HG03565 (cell line): ENCODE results near the gene CACNA1A.
"Not testable (repeated sequence)": the region's sequence is repeated elsewhere in the genome, so short reads cannot be mapped to it uniquely, and the experiment has no call there.

Experiments used
- ATAC-seq: cut with Tn5 transposase; IDR thresholded peaks from one replicate; pipeline ENCODE4 v1.9.1; 2021; ENCODE audit warnings: mild to moderate bottlenecking, moderate library complexity; ENCODE audit not compliant: unreplicated experiment

CACNA1A gene

GRCh38 chr19:13366529-13367143 lies 139.6 kb downstream of the CACNA1A start:
- no peak for ATAC-seq

- ATAC-seq: no peak
Measured at GRCh38 chr19:13363954-13364353, 142.3 kb downstream of the CACNA1A start.

GRCh38 chr19:13363245-13363644 lies 143.0 kb downstream of the CACNA1A start:
- ATAC-seq: no peak

GRCh38 chr19:13362668-13363067 lies 143.6 kb downstream of the CACNA1A start:
- ATAC-seq: no peak

GRCh38 chr19:13361726-13362125 lies 144.6 kb downstream of the CACNA1A start:
- ATAC-seq: not testable (repeated sequence)

- no peak for ATAC-seq
Measured at GRCh38 chr19:13356686-13357280, 149.5 kb downstream of the CACNA1A start.

- ATAC-seq: no peak
Measured at GRCh38 chr19:13356185-13356584, 150.1 kb downstream of the CACNA1A start.

GRCh38 chr19:13355356-13355755 lies 150.9 kb downstream of the CACNA1A start:
- no peak for ATAC-seq

GRCh38 chr19:13353625-13354024 lies 152.7 kb downstream of the CACNA1A start:
- no peak for ATAC-seq

- ATAC-seq: no peak
Measured at GRCh38 chr19:13350759-13351158, 155.5 kb downstream of the CACNA1A start.

GRCh38 chr19:13350072-13350471 lies 156.2 kb downstream of the CACNA1A start:
- ATAC-seq: no peak

- ATAC-seq: no peak
Measured at GRCh38 chr19:13347367-13347766, 158.9 kb downstream of the CACNA1A start.

GRCh38 chr19:13343514-13343913 lies 162.8 kb downstream of the CACNA1A start:
- no peak for ATAC-seq

- ATAC-seq: no peak
Measured at GRCh38 chr19:13342672-13343071, 163.6 kb downstream of the CACNA1A start.

GRCh38 chr19:13339869-13340268 lies 166.4 kb downstream of the CACNA1A start:
- ATAC-seq: no peak

GRCh38 chr19:13337181-13337580 lies 169.1 kb downstream of the CACNA1A start:
- no peak for ATAC-seq

GRCh38 chr19:13334801-13335481 lies 171.3 kb downstream of the CACNA1A start:
- no peak for ATAC-seq

GRCh38 chr19:13330285-13330684 lies 176.0 kb downstream of the CACNA1A start:
- ATAC-seq: no peak

- no peak for ATAC-seq
Measured at GRCh38 chr19:13329766-13330165, 176.5 kb downstream of the CACNA1A start.

GRCh38 chr19:13328241-13328640 lies 178.0 kb downstream of the CACNA1A start:
- ATAC-seq: no peak

GRCh38 chr19:13319526-13319925 lies 186.8 kb downstream of the CACNA1A start:
- no peak for ATAC-seq

- no peak for ATAC-seq
Measured at GRCh38 chr19:13318190-13318589, 188.1 kb downstream of the CACNA1A start.
